ENCODE data around the gene USF2. TPM values are rescaled to one million over a fixed set of nuclear protein-coding genes. Genes with fewer than 3 reads are reported as not detected.

The USF2 gene
- total RNA-seq, 3 donors from 2014 or later, result 94.5 to 131 (median 116) TPM

DNA sequence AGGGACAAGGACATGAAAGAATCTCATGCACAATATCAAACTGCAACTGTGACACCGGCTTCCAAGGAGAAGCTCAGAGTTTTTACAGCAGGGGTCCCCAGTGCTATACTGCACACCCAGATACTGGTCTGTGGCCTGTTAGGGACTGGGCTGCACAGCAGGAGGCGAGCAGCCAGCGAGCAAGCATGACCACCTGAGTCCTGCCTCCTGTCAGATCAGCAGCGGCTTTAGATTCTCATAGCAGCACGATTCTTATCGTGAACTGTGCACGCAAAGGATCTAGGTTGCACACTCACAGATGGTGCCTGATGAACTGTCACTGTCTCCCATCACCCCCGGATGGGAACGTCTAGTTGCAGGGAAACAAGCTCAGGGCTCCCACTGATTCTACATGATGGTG lies 47.1 kb downstream of the USF2 start:
- intact Hi-C loops (cut with DNase I, micrococcal nuclease), result no loop called here
- Histone ChIP-seq H3K36me3 (ENCODE audit: low read depth) (no peaks in the 10 kb centered on the region), H3K4me1 (ENCODE audit: low read depth) (no peaks in the 10 kb centered on the region), H3K9me3 (no peaks in the 10 kb centered on the region), H3K4me3 (no peak overlapping the region)
- TF ChIP-seq, protein P1, sequence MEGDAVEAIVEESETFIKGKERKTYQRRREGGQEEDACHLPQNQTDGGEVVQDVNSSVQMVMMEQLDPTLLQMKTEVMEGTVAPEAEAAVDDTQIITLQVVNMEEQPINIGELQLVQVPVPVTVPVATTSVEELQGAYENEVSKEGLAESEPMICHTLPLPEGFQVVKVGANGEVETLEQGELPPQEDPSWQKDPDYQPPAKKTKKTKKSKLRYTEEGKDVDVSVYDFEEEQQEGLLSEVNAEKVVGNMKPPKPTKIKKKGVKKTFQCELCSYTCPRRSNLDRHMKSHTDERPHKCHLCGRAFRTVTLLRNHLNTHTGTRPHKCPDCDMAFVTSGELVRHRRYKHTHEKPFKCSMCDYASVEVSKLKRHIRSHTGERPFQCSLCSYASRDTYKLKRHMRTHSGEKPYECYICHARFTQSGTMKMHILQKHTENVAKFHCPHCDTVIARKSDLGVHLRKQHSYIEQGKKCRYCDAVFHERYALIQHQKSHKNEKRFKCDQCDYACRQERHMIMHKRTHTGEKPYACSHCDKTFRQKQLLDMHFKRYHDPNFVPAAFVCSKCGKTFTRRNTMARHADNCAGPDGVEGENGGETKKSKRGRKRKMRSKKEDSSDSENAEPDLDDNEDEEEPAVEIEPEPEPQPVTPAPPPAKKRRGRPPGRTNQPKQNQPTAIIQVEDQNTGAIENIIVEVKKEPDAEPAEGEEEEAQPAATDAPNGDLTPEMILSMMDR (IDR thresholded peaks at IDR 0.05), result no peak
- no peak for DNase-seq
- ATAC-seq, result peak; percentile 13

DNA sequence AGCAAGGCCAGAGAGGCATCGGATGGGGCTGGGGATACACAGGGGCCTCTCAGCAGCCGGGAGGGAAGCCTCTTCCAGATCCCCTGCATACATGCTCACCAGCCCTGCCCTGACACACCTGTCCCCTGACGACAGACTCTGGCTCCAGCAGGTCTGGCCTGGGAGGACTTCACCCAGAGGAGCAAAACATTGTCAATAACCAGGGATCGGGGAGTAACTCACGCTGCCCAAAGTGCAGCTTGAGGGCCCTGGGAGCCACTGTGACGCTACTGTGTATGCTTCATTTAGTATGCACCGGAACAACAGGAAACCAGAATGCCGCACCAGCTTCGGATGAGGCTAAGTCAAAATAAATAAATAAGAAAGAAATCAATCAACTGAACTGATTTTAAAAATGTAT lies 47.8 kb downstream of the USF2 start:
- peak in 1 of 3 donors; percentile 39 for DNase-seq
- intact Hi-C loops (cut with DNase I, micrococcal nuclease), result no loop called here
- ATAC-seq, result no peak

DNA sequence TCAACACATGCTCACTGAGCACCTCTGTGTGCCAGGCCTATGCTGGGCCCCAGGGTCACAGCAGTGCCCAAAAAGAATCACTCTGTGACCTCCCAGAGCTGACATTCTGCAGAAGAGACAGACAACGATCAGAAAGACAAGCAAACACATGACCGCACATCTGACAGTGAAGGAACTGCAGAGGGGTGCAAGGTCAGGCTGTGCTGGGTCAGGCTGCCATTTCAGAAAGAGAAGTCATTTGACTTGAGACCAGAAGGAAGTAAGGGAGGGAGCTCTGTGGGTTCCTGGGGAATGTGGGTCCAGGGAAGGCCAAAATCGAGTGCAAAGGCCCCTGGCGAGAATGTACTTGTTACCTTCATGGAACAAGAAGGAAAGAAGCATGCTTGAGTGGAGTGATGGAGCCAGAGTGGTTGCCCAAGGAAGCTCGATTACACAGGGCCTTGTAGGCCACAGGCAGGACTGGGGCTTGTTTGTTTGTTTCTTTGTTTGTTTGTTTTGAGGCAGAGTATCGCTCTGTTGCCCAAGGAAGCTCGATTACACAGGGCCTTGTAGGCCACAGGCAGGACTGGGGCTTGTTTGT lies 48.8 kb downstream of the USF2 start:
- no peaks in the 10 kb centered on the region for H3K36me3 ChIP-seq (ENCODE audit: low read depth)
- ATAC-seq (peak; percentile 17), DNase-seq (no peak)
- TF ChIP-seq, protein P1 (IDR thresholded peaks at IDR 0.05), result no peak
- intact Hi-C loops (cut with DNase I, micrococcal nuclease), result no loop called here
- H3K4me1 ChIP-seq (ENCODE audit: low read depth), result no peaks in the 10 kb centered on the region
- H3K4me3 ChIP-seq, result no peak overlapping the region
- no peaks in the 10 kb centered on the region for H3K9me3 ChIP-seq

More for the DNA sequence above, 47.8 kb downstream of the USF2 start:
- TF ChIP-seq, protein P1 (IDR thresholded peaks at IDR 0.05), result no peak
- H3K9me3 ChIP-seq, result no peaks in the 10 kb centered on the region
- no peaks in the 10 kb centered on the region for H3K4me1 ChIP-seq (ENCODE audit: low read depth)
- H3K36me3 ChIP-seq (ENCODE audit: low read depth), result no peaks in the 10 kb centered on the region
- no peak overlapping the region for H3K4me3 ChIP-seq

DNA sequence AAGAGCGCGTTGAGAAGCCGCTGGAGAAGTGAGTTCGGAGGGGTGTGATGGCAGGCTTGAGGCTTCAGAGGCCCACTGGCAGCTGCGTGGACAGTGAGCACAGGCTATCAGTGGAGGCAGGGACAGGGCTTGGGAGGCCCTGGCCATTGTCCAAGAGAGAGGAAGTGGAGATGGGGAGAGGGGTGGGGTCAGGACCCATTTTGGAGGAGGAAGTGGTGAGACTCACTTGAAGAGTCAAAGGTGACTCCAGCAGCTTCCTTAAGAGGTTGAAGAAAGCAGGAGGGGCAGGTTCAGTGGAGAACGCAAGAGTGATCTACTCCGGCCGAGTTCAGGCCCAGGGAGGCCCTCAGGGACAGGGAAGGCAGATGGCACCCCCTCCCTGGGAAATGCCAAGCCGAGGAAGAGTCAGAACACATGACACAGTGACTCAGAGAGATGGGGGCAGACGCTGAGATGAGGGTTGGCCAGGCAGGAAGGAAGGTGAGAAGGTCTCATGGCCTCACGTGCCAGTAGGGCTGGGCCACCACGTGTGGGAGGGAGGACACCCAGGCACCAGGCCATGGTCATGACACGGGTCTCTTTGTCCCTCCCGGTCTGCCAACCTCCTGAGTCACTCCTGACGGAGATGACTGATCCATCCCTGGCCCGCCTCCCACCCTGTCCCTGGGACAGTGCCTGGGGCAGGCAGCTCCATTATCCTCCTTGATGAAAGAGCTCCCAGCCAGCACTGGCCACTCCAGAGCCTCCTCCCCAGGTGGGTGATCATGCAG lies 50.1 kb downstream of the USF2 start:
- H3K4me1 ChIP-seq (ENCODE audit: low read depth), result no peaks in the 10 kb centered on the region

DNA sequence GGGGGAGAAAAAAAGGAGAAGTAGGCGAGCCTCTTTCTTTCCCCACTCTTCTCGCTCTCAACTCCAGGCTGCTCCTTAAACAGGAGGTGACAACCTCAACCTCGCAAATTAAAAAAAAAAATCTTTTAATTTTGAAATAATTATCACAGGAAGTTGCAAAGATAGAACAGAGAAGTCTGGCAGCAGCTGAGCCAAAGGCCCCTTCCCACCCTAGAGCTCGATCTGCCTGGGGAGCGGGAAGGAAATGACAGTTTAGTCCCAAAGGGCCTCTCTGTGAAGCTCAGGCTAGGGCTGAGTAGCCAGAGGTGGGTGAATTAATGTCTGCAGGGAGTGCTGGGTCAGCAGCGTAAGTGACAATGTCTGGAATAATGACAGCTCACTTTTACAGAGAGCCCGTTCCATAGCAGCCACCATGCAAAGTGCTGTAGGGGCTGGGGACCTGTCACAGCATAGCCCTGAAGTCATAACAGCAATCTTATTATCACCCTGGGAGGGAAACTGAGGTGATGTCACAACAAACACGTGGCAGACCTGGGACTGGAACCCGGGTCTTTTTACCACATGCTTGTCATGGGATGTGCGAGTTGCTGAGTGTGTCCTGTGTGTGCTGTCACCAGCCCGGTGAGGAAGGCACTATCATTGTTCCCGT lies 51.4 kb downstream of the USF2 start:
- Histone ChIP-seq H3K9me3 (no peaks in the 10 kb centered on the region), H3K36me3 (ENCODE audit: low read depth) (no peaks in the 10 kb centered on the region), H3K4me3 (no peak overlapping the region), H3K4me1 (ENCODE audit: low read depth) (no peaks in the 10 kb centered on the region)
- TF ChIP-seq, protein P1 (IDR thresholded peaks at IDR 0.05), result no peak
- ATAC-seq (peak; percentile 13), DNase-seq (peak in 1 of 3 donors; percentile 17)
- intact Hi-C loops (cut with DNase I, micrococcal nuclease), result no loop called here

More for the DNA sequence above, 50.1 kb downstream of the USF2 start:
- no peaks in the 10 kb centered on the region for H3K36me3 ChIP-seq (ENCODE audit: low read depth)
- TF ChIP-seq, protein P1 (IDR thresholded peaks at IDR 0.05), result no peak
- H3K9me3 ChIP-seq, result no peaks in the 10 kb centered on the region
- ATAC-seq (peak; percentile 45), DNase-seq (peak in 2 of 3 donors; percentile 15 to 74)
- no peak overlapping the region for H3K4me3 ChIP-seq
- intact Hi-C loops (cut with DNase I, micrococcal nuclease), result no loop called here

Data from mucosa of descending colon (tissue), 3 donors.